ENCODE measurements around the gene CSNK1A1.
A peak's percentile ranks its signal among the peaks of the same experiment; 100 is the strongest.
"Not testable (repeated sequence)": the region's sequence is repeated elsewhere in the genome, so short reads cannot be mapped to it uniquely, and the experiment has no call there.

CSNK1A1 gene

DNA sequence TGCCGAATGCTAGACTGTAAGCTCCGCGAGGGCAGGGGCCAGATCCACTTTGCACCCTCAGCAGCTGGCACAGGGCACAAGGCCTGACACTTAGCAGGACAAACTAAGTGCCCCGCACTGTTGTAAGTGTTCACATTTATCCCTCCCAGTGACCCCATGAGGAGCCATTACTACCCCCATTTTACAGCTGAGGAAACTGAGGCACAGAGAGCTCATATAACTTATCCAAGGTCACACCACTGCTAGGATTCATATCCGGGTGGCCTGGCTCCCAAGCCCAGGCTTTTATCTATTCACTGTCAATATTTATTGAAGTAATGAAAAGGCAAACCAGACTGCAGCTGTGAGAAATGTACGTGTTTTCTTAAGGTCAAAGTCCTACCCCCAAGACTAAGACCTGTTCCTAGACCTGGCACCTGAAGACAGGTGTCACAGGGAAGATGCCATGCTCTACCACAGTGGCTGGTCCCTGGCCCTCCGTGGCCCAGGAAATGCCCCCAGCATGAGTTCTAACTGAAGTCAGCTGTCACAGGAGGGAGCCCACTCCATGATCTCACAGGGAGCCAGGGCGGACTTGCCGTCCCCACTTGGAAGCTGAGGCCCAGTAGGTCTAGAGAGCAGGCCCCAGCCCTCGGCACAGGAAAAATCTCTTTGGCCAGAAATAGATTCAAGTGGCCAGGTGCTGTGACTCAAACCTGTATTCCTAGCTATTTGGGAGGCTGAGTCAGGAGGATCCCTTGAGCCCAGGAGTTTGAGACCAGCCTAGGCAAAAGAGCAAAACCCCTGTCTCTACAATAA, 97.4 kb downstream of the CSNK1A1 start:
- no peak for DNase-seq (ENCODE audit: low spot score)

DNA sequence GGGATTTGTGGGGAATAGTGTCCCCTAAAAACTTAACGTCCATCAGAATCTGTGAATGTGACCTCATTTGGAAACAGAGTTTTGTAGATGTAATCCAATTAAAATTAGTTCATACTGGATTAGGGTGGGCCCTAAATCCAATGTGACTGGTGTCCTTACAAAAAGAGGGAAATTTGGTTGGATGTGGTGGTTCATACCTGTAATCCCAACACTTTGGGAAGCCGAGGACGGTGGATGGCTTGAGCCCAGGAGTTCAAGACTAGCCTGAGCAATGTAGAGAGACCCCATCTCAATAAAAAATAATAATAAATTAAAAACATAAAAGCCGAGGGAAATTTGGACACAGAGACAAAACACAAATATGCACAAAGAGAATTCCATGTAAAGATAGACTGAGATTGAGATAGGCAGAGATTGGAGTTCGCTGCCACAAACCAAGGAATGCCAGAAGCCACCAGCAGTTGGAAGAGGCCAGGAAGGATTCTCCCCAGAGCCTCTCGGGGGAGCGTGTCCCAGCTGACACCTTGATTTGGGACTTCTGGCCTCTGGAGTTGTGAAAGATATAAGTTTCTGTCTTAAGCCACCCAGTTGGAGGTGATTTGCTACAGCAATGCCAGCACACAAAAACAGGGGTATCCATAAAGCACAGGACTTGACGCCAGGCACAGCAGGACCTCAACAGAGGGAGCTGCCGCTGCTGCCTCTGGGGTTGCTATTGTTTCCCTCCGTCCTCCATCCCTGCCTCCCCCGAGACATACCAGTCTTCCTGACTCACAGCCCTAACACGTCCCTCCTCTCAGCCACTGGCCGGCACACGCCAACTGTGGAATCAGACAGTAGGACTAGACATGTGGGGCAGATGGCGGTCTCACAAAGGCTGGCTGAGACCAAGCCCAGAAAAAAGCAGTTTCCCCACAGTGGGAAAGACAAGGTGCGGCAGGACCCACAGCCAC, 98.3 kb downstream of the CSNK1A1 start:
- no peak for DNase-seq (ENCODE audit: low spot score)

DNA sequence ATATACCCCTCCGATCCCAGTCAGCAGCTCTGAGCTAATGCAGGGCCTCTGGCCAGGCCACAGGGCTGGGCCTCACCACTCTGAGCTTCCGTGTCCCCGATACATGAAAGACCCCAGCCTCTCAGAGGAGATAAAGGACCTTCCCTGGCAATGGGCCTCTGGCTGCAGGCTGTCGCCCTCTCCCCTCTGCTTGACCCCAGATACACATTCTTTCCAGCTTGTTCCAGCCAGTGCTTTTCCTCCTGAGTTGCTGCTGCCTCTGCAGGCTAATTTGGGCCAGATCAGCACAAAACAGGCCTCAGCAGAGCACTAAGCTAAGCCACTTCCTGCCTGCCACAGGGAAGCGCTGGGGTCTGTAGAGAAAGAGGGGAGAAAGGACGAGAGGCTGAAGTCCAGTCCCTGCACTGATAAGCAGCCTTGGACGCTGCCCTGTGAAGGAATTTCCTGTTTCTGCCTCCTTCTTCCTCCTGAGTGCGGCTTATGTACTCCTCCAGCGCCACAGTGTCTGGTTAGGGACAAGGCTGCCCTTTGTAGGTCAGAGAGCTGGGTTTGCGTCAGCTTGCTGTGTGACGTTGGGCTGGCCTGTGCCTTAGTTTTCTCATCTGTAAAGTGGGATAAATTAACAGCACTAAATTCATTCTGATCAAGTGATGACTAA, 99.1 kb downstream of the CSNK1A1 start:
- no peak for DNase-seq (ENCODE audit: low spot score)

DNA sequence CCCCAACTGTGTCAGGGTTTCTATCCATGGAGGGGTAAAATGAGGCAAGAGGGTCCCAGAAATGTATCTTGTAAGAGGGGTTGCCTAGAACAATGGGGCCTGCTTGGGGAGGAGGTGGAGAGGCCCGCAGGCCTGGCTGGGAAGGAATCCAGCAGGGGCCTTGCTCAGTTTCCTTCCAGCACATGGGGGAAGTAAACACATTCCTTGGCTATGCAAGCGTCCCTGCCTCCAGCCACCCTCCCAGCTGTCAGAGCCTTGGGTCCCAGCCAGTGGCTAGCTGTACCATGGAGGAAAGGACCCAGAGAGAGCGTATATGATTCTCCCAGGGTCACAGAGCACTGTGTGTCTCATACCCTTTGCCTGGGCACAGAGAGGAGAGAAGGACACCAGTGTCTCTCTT, 101.0 kb downstream of the CSNK1A1 start:
- DNase-seq (ENCODE audit: low spot score): no peak

DNA sequence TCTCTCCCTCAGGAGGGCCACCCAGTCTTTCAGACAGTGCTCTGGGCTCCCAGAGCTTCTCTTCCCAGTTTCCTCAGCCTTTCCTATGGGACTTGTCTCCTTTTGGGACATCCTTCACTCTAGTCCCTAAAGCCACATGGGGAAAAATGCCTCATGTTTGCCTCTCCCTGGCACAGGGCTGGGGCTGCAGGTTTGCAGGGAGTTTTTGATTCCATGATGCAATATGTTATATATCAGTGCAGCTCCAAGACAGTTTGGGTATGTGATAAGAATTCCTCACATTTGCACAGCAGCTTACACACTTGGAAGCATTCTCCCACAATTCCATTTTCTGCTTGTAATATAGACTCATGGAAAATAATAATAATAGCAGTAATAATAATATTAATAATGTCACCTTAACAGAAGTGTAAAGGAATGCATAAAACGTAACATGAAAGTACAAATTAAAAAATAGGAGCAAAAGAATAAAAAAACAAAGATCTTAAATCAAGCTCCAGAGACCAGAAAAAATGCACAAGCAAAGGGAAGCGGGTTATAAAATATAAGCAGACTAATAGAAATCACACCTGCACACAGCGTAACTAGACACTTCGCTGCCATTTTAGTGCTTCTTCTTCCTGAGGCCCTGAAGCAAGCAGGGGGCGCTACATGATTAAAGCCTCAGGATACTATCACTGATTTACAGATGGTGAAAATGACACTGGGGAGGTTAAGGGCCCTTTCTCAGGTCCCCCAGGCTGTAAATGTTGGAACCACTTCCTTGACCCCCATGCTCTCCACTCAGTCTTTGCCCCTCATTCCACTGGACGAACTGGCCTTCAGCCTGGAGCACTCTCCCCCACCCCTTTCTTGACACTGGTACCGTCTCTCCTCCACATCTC, 102.2 kb downstream of the CSNK1A1 start:
- no peak for DNase-seq (ENCODE audit: low spot score)

DNA sequence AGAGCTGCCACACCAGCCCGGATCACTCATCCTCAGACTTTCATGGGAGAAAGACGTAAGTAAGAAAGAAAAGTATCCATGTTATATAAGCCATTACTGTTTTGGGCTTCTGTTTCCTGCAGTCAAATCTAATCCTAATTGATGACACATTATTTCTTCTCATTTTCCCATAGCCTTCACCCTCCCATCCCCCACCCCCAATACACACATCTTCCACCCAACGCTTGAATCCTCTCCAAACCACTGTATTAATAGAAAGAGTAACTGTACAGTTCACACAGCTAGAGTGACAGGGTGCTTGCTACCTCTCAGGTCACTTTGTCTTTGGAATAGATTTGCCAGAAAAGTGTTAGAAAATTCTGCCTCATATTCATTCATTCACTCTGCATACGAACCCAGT, 102.8 kb downstream of the CSNK1A1 start:
- DNase-seq (ENCODE audit: low spot score): no peak

DNA sequence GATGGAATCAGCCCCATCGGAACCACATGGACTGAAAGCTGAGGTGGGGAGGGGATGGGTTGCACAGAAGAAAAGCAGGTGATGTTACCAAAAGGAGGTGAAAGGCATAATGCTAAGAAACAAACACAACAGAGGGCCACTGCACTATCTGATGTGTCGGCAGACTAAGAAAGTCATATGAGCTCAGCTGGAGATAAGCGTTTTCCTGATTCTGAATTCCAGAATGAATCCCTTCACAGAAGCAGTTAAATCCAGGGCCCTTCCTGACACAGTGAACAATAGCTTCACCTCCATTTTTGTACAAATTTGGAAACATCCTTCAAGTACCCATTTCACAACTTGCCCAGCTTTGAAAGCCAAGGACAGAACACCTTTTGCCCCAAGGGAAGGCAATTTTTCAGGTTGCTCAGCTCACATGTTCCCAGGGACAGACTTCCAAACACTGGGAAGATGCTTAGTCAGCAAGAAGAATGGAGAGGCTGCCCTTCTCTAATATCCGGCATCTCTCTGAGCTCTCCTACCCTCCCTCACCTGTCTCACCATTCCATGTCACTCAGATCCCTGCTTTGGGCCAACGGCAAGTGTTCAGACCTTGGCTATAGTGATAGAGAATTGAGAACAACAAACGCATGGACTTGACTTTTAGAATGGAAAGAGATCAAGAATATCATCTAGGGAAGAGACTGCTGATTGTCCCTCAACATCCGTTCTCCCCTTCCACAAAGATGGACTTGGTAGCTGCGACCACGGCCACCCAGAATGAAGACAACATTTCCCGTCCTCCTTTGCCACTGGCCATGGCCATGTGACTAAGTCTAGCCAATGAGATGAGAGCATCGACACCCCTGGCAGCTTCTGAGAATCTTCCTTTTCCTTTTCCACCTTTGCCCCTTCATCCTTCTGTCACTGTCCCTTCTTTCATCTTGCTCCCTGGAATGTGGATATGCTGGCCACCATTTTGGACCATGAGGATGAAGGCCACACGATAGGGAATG, 103.6 kb downstream of the CSNK1A1 start:
- DNase-seq (ENCODE audit: low spot score): no peak

DNA sequence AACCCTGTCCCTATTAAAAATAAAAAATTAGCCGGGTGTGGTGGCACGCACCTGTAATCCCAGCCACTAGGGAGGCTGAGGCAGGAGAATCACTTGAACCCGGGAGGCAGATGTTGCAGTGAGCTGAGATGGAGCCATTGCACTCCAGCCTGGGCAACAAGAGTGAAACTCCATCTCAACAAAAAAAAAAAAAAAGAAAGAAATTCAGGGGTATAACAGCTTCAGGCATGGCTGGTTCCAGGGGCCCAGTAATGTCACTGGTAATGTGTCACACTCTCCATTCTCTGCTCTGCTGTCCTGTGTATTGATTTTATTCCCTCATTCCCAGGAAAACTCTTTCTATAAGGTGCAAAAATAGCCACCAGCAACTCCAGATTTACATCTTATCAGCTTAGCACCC, 104.4 kb downstream of the CSNK1A1 start:
- DNase-seq (ENCODE audit: low spot score): not testable (repeated sequence)

DNA sequence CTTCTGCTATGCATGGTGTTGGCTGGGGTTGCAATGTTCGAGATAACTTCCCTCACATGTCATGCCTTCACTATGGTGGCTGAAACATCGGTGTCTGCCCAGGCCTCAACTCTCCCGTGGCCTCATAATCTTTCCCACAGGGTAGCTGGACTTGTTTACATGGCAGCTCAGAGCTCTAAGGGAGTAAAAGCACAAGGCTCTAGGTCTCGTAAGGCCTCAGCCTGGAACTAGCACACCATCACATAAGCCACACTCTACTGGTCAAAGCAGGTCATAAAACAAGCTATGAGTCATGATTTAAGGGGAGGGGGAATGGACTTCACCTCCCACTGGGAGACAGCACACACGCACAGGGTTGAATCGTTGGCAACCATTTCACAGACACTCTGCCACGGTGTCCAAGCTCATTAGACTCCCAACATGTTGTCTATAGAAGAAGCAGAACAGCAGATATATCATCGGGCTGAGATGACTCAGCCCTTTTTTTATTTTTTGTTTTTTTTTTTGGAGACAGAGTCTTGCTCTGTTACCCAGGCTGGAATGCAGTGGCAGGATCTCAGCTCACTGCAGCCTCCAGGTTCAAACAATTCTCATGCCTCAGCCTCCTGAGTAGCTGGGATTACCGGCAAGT, 105.4 kb downstream of the CSNK1A1 start:
- DNase-seq (ENCODE audit: low spot score): no peak

DNA sequence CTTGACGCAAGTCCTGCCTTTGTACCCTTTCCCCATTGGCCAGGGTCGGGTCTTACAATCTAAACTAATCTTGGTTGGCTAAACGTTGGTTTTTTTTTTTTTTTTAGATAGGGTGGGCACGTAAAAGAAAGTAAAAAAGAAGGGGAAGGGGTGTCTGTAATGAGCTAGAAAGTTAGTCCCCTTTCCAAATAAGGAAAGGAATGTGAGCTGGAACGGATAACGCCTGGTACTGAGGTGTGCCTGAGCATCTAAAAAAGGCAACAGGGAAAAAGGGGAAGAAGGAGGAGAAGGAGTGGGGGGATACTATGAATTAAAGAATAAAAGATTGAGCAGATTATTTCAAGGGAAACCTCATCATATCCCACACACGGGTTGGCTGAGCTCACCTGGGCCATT, 105.9 kb downstream of the CSNK1A1 start:
- DNase-seq (ENCODE audit: low spot score): no peak

DNA sequence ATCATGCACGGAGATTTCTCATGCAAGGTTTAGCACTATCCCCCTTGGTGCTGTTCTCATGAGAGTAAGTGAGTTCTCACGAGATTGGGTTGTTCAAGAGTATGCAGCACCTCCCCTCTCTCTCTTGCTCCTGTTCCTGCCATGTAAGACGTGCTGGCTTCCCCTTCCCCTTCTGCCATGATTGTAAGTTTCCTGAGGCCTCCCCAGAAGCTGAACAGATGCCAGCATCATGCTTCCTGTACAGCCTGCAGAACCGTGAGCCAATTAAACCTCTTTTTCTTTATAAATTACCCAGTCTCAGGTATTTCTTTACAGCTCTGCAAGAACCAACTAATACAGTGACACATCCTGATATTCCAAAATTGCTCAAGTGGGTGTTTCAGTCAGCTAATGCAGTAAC, 106.8 kb downstream of the CSNK1A1 start:
- not testable (repeated sequence) for DNase-seq (ENCODE audit: low spot score)

DNA sequence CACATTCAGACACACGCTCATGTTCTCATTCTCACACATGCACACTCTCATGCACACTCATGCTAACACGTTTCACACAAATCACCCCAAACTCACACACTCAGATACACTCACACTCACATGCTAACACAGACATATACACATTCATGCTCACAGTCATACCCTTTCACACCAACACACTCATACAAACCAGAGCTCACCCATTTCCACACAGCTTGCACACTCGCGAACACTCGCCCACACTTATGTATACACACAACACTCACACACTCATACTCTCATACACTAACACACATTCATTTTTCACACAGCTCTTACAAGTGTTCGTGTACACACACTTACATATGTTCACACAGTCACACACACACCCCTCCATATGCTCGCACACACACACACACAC, 108.0 kb downstream of the CSNK1A1 start:
- DNase-seq (ENCODE audit: low spot score): no peak

DNA sequence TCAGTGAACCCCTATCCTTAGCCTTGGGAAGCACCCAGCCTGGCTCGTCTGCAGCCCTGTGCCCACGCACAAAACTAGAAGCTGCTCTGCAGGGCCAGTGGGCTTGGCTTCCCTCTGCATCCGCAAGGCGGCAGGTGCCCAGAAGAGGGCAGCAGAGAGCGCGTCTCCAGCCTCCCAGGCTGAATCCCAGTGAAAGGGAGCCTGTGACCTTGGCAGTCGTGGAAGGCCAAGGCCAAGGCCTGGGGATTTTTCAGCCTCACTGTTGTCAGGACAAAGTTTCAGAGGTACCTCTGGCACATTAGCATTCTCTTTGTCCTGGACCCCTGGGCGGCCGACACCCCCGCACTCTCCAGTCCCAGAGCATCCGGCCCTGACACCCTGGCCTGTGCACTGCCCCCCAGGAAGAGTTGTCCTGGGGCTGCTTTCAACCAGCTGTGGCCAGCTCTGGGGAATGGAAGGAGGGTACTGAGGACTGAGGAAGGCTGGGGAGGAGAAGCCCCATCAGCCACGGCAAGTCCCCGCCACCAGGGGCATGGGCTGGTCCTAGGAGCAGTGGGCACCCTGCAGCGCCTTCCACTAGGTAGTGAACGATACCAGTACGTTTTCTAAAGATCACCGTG, 108.6 kb downstream of the CSNK1A1 start:
- DNase-seq (ENCODE audit: low spot score): peak; percentile 72

All from activated CD4-positive, alpha-beta T cell treated with anti-CD3 and anti-CD28 coated beads, Interleukin-2, Interleukin-4, amounts not matched to agents 100 ng/mL and 50 ng/mL, durations not matched to agents 16 hours and 8 hours (primary cell).